GM12878 (cell line): ENCODE results near the gene ANK3.

ENCODE experiments used
- CEBPB ChIP-seq, 2 experiments: fragments of 150-350 bp in 1 of 2; IDR thresholded peaks; 2 replicates each; pipeline ENCODE4 v1.6.1; 2012 to 2014; ENCODE audit warnings: low read depth in 2 of 2, low read length in 2 of 2, borderline replicate concordance in 1 of 2, inconsistent platforms in 1 of 2
- CHD1 ChIP-seq: IDR thresholded peaks from 2 replicates; pipeline ENCODE4 v1.6.1; 2012; ENCODE audit warnings: low read depth, low read length, improper control_type of control experiment
- FOS ChIP-seq: IDR thresholded peaks from 3 replicates; pipeline ENCODE4 v1.6.1; 2011; ENCODE audit warnings: borderline replicate concordance; ENCODE audit not compliant: insufficient read length; ENCODE audit errors: extremely low read depth
- KDM1A ChIP-seq: fragments of 200-600 bp; sonication (generic); IDR thresholded peaks from 2 replicates; pipeline ENCODE4 v1.6.1; 2016; ENCODE audit warnings: borderline replicate concordance
- USF2 ChIP-seq: IDR thresholded peaks from 2 replicates; pipeline ENCODE4 v1.6.1; 2011; ENCODE audit warnings: low read depth, low read length, improper control_type of control experiment, borderline replicate concordance
- TF ChIP-seq, protein P1 (sequence below), 3 experiments: IDR thresholded peaks in 2 of 3; conservative IDR thresholded peaks in 1 of 3; 2 replicates each; pipeline ENCODE4 v1.5.1; 2011; ENCODE audit warnings: low read depth in 3 of 3, low read length in 3 of 3, mild to moderate bottlenecking in 3 of 3, control low read depth in 2 of 3, moderate library complexity in 2 of 3, inconsistent platforms in 1 of 3, mixed read lengths in 1 of 3; ENCODE audit not compliant: control insufficient read depth in 2 of 3, insufficient read depth in 1 of 3; ENCODE audit errors: extremely low read depth in 1 of 3
- TF ChIP-seq, protein P2 (sequence below): IDR thresholded peaks from 2 replicates; pipeline ENCODE4 v1.6.1; 2012; ENCODE audit warnings: low read length, inconsistent platforms
- TF ChIP-seq, protein P3 (sequence below): fragments of 450-650 bp; IDR thresholded peaks from 2 replicates; pipeline ENCODE4 v1.6.1; 2017; ENCODE audit warnings: mild to moderate bottlenecking

GRCh38 chr10:60350400-60350799, 39.3 kb downstream of the ANK3 start:
- TF ChIP-seq KDM1A (no peak), CHD1 (no peak), CEBPB (IDR thresholded peaks at IDR 0.05; ENCODE audit: borderline replicate concordance in 1 of 2, low read depth in 2 of 2, low read length in 2 of 2) (no peak), FOS (no peak), USF2 (no peak)
- TF ChIP-seq, protein P1, sequence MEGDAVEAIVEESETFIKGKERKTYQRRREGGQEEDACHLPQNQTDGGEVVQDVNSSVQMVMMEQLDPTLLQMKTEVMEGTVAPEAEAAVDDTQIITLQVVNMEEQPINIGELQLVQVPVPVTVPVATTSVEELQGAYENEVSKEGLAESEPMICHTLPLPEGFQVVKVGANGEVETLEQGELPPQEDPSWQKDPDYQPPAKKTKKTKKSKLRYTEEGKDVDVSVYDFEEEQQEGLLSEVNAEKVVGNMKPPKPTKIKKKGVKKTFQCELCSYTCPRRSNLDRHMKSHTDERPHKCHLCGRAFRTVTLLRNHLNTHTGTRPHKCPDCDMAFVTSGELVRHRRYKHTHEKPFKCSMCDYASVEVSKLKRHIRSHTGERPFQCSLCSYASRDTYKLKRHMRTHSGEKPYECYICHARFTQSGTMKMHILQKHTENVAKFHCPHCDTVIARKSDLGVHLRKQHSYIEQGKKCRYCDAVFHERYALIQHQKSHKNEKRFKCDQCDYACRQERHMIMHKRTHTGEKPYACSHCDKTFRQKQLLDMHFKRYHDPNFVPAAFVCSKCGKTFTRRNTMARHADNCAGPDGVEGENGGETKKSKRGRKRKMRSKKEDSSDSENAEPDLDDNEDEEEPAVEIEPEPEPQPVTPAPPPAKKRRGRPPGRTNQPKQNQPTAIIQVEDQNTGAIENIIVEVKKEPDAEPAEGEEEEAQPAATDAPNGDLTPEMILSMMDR (IDR thresholded peaks at IDR 0.05 in 2 of 3, conservative IDR thresholded peaks at IDR 0.05 in 1 of 3; ENCODE audit: control insufficient read depth in 2 of 3, extremely low read depth in 1 of 3, insufficient read depth in 1 of 3, low read depth in 3 of 3, low read length in 3 of 3): no peak
- TF ChIP-seq, protein P2, sequence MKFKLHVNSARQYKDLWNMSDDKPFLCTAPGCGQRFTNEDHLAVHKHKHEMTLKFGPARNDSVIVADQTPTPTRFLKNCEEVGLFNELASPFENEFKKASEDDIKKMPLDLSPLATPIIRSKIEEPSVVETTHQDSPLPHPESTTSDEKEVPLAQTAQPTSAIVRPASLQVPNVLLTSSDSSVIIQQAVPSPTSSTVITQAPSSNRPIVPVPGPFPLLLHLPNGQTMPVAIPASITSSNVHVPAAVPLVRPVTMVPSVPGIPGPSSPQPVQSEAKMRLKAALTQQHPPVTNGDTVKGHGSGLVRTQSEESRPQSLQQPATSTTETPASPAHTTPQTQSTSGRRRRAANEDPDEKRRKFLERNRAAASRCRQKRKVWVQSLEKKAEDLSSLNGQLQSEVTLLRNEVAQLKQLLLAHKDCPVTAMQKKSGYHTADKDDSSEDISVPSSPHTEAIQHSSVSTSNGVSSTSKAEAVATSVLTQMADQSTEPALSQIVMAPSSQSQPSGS: no peak
- TF ChIP-seq, protein P3, sequence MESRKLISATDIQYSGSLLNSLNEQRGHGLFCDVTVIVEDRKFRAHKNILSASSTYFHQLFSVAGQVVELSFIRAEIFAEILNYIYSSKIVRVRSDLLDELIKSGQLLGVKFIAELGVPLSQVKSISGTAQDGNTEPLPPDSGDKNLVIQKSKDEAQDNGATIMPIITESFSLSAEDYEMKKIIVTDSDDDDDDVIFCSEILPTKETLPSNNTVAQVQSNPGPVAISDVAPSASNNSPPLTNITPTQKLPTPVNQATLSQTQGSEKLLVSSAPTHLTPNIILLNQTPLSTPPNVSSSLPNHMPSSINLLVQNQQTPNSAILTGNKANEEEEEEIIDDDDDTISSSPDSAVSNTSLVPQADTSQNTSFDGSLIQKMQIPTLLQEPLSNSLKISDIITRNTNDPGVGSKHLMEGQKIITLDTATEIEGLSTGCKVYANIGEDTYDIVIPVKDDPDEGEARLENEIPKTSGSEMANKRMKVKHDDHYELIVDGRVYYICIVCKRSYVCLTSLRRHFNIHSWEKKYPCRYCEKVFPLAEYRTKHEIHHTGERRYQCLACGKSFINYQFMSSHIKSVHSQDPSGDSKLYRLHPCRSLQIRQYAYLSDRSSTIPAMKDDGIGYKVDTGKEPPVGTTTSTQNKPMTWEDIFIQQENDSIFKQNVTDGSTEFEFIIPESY: no peak
